ENCODE results near the gene OGDHL. TPM values are rescaled to one million over a fixed set of nuclear protein-coding genes. Genes with fewer than 3 reads are reported as not detected.
A peak's percentile ranks its signal among the peaks of the same experiment; 100 is the strongest.

Gene OGDHL
- total and polyA plus RNA-seq, 7 experiments from 2014 or later = not detected

GRCh38 chr10:49768329-49768728, 6.2 kb upstream of the OGDHL start:
- POLR2A ChIA-PET = no interaction called here
- no peak overlapping the region for H3K4me3 Mint-ChIP-seq
- CTCF ChIA-PET = no interaction called here
- H3K4me3 ChIP-seq (ENCODE audit: low read length) = no peak overlapping the region
- no peak for DNase-seq
- peaks cover 0 to 10% (median 0%) of the 10 kb centered on the region in 5 donors for H3K36me3 Mint-ChIP-seq
- peaks cover 0 to 8% (median 0%) of the 10 kb centered on the region in 7 donors for H3K4me1 Mint-ChIP-seq
- no peak overlapping the region for H3K27ac Mint-ChIP-seq
- no peaks in the 10 kb centered on the region for H3K4me1 ChIP-seq (ENCODE audit: control insufficient read depth in 2 of 2, insufficient read depth in 2 of 2, low read length in 2 of 2)
- H3K9me3 Mint-ChIP-seq = peaks cover 0 to 17% (median 11%) of the 10 kb centered on the region in 11 donors
- H3K27me3 Mint-ChIP-seq = peaks cover 47 to 66% (median 51%) of the 10 kb centered on the region in 5 donors
- intact Hi-C loops (cut with micrococcal nuclease) = no loop called here
- H3K27ac ChIP-seq (ENCODE audit: low read depth, low read length) = no peak overlapping the region
- no peaks in the 10 kb centered on the region for H3K36me3 ChIP-seq (ENCODE audit: control insufficient read depth in 2 of 3, insufficient read depth in 3 of 3, low read length in 3 of 3)
- no peak for ATAC-seq
- H3K27me3 ChIP-seq (ENCODE audit: control insufficient read depth in 2 of 2, insufficient read depth in 2 of 2, low read length in 2 of 2) = no peaks in the 10 kb centered on the region
- H3K9me3 ChIP-seq (ENCODE audit: control insufficient read depth in 2 of 3, low read length in 3 of 3) = peaks cover 0 to 8% (median 0%) of the 10 kb centered on the region in 3 experiments

DNA sequence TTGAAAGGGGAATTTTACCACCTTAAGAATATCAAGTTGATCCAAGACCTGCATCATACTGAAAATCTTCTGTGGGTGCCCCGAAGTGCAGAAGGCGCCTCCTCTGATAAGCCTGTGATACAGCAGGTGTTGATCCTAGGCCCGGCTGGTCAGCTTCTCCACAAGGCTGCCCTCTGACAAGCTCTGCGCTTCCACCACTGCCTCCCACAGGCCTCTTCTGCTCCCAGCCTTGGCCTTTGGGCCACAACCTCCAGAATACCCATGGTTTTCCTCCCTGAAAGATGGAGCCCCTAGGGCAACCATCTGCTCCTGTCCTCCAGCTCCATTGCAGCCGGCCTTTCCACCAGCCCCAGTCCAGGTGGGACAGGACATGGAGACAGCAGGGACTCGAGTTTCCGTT, 5.6 kb upstream of the OGDHL start:
- no peak overlapping the region for H3K27ac Mint-ChIP-seq
- DNase-seq (no peak), ATAC-seq (no peak)
- peaks cover 0 to 17% (median 11%) of the 10 kb centered on the region in 11 donors for H3K9me3 Mint-ChIP-seq
- Histone ChIP-seq H3K4me1 (ENCODE audit: control insufficient read depth in 2 of 2, insufficient read depth in 2 of 2, low read length in 2 of 2) (no peaks in the 10 kb centered on the region), H3K27ac (ENCODE audit: low read depth, low read length) (no peak overlapping the region), H3K4me3 (ENCODE audit: low read length) (no peak overlapping the region), H3K36me3 (ENCODE audit: control insufficient read depth in 2 of 3, insufficient read depth in 3 of 3, low read length in 3 of 3) (no peaks in the 10 kb centered on the region), H3K9me3 (ENCODE audit: control insufficient read depth in 2 of 3, low read length in 3 of 3) (peaks cover 0 to 8% (median 0%) of the 10 kb centered on the region in 3 experiments), H3K27me3 (ENCODE audit: control insufficient read depth in 2 of 2, insufficient read depth in 2 of 2, low read length in 2 of 2) (no peaks in the 10 kb centered on the region)
- H3K36me3 Mint-ChIP-seq = peaks cover 0 to 13% (median 0%) of the 10 kb centered on the region in 5 donors
- intact Hi-C loops (cut with micrococcal nuclease) = no loop called here
- H3K27me3 Mint-ChIP-seq = peaks cover 49 to 72% (median 56%) of the 10 kb centered on the region in 5 donors
- no peak overlapping the region for H3K4me3 Mint-ChIP-seq
- H3K4me1 Mint-ChIP-seq = peaks cover 0 to 12% (median 3%) of the 10 kb centered on the region in 7 donors
- POLR2A ChIA-PET = no interaction called here
- CTCF ChIA-PET = no interaction called here

GRCh38 chr10:49766484-49766883, 4.4 kb upstream of the OGDHL start:
- Histone ChIP-seq H3K27ac (ENCODE audit: low read depth, low read length) (no peak overlapping the region), H3K4me3 (ENCODE audit: low read length) (no peak overlapping the region), H3K9me3 (ENCODE audit: control insufficient read depth in 2 of 3, low read length in 3 of 3) (peaks cover 0 to 8% (median 0%) of the 10 kb centered on the region in 3 experiments), H3K36me3 (ENCODE audit: control insufficient read depth in 2 of 3, insufficient read depth in 3 of 3, low read length in 3 of 3) (no peaks in the 10 kb centered on the region), H3K27me3 (ENCODE audit: control insufficient read depth in 2 of 2, insufficient read depth in 2 of 2, low read length in 2 of 2) (no peaks in the 10 kb centered on the region), H3K4me1 (ENCODE audit: control insufficient read depth in 2 of 2, insufficient read depth in 2 of 2, low read length in 2 of 2) (no peaks in the 10 kb centered on the region)
- H3K9me3 Mint-ChIP-seq = peaks cover 0 to 17% (median 10%) of the 10 kb centered on the region in 11 donors
- intact Hi-C loops (cut with micrococcal nuclease) = no loop called here
- peaks cover 0 to 16% (median 7%) of the 10 kb centered on the region in 7 donors for H3K4me1 Mint-ChIP-seq
- POLR2A ChIA-PET = no interaction called here
- CTCF ChIA-PET = no interaction called here
- H3K27ac Mint-ChIP-seq = no peak overlapping the region
- H3K36me3 Mint-ChIP-seq = peaks cover 0 to 13% (median 0%) of the 10 kb centered on the region in 5 donors
- no peak overlapping the region for H3K4me3 Mint-ChIP-seq
- DNase-seq = no peak
- ATAC-seq = no peak
- H3K27me3 Mint-ChIP-seq = peaks cover 48 to 70% (median 53%) of the 10 kb centered on the region in 5 donors

GRCh38 chr10:49762566-49762877, 399 bp upstream of the OGDHL start:
- Histone ChIP-seq H3K9me3 (ENCODE audit: control insufficient read depth in 2 of 3, low read length in 3 of 3) (peaks cover 0 to 8% (median 0%) of the 10 kb centered on the region in 3 experiments), H3K36me3 (ENCODE audit: control insufficient read depth in 2 of 3, insufficient read depth in 3 of 3, low read length in 3 of 3) (no peaks in the 10 kb centered on the region), H3K4me3 (ENCODE audit: low read length) (no peak overlapping the region), H3K27me3 (ENCODE audit: control insufficient read depth in 2 of 2, insufficient read depth in 2 of 2, low read length in 2 of 2) (no peaks in the 10 kb centered on the region), H3K27ac (ENCODE audit: low read depth, low read length) (no peak overlapping the region), H3K4me1 (ENCODE audit: control insufficient read depth in 2 of 2, insufficient read depth in 2 of 2, low read length in 2 of 2) (no peaks in the 10 kb centered on the region)
- ChIA-PET CTCF (no interaction called here), POLR2A (no interaction called here)
- DNase-seq (no peak), ATAC-seq (no peak)
- Mint-ChIP-seq H3K4me1 (peaks cover 0 to 8% (median 7%) of the 10 kb centered on the region in 7 donors), H3K36me3 (peaks cover 0 to 13% (median 0%) of the 10 kb centered on the region in 5 donors), H3K9me3 (peaks cover 0 to 15% (median 8%) of the 10 kb centered on the region in 11 donors), H3K27me3 (peaks cover 31 to 81% (median 53%) of the 10 kb centered on the region in 5 donors), H3K4me3 (peak overlapping the region; percentile 40 to 71 (median 62)), H3K27ac (no peak overlapping the region)
- intact Hi-C loops (cut with micrococcal nuclease) = loop anchor here in 1 of 2 donors (1.0 to 5.0 kb wide), 2 partner anchors 155 to 170 kb away; no protein-coding TSS in a partner anchor

- H3K9me3 Mint-ChIP-seq = peaks cover 0 to 6% (median under 1%) of the 10 kb centered on the region in 11 donors
- DNase-seq = no peak
- no peak overlapping the region for H3K4me3 ChIP-seq (ENCODE audit: low read length)
These were observed 828 bp downstream of the OGDHL start for GRCh38 chr10:49761201-49761788.

DNA sequence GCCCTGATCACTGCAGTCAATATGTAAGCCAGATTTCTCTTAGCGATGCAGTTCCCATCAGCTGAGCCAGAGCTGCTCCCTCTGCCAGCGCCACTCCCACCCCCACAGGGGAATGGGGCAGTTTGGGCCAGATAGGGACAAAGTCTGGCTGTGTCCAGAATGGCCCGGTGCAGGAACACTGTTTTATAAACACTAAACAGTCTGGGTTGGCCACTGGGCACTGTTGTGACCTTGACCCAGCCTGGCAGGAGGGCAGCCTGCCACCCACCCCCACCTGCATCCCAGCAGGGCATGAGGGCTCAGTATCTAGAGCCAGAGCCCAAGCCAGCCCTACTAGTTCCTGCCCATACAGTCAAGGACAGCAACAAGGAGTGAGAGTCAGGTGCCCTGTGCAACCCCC, 1.3 kb downstream of the OGDHL start:
- H3K27ac Mint-ChIP-seq = no peak overlapping the region
- Histone ChIP-seq H3K27me3 (ENCODE audit: control insufficient read depth in 2 of 2, insufficient read depth in 2 of 2, low read length in 2 of 2) (no peaks in the 10 kb centered on the region), H3K9me3 (ENCODE audit: control insufficient read depth in 2 of 3, low read length in 3 of 3) (no peaks in the 10 kb centered on the region), H3K27ac (ENCODE audit: low read depth, low read length) (no peak overlapping the region), H3K4me1 (ENCODE audit: control insufficient read depth in 2 of 2, insufficient read depth in 2 of 2, low read length in 2 of 2) (no peaks in the 10 kb centered on the region), H3K36me3 (ENCODE audit: control insufficient read depth in 2 of 3, insufficient read depth in 3 of 3, low read length in 3 of 3) (no peaks in the 10 kb centered on the region), H3K4me3 (ENCODE audit: low read length) (no peak overlapping the region)
- peak overlapping the region in 6 of 10 donors; percentile 15 to 67 (median 38) for H3K4me3 Mint-ChIP-seq
- DNase-seq (no peak), ATAC-seq (no peak)
- POLR2A ChIA-PET = no interaction called here
- peaks cover 19 to 77% (median 42%) of the 10 kb centered on the region in 5 donors for H3K27me3 Mint-ChIP-seq
- CTCF ChIA-PET = no interaction called here
- intact Hi-C loops (cut with micrococcal nuclease) = loop anchor here in 1 of 2 donors (5.0 kb wide), 1 partner anchor 168 kb away; no protein-coding TSS in a partner anchor
- H3K36me3 Mint-ChIP-seq = peaks cover 0 to 4% (median 0%) of the 10 kb centered on the region in 5 donors
- peaks cover 0 to 6% (median 0%) of the 10 kb centered on the region in 11 donors for H3K9me3 Mint-ChIP-seq
- peaks cover 0 to 8% (median 7%) of the 10 kb centered on the region in 7 donors for H3K4me1 Mint-ChIP-seq

More at GRCh38 chr10:49761201-49761788, 828 bp downstream of the OGDHL start:
- peaks cover 0 to 1% (median 0%) of the 10 kb centered on the region in 3 experiments for H3K9me3 ChIP-seq (ENCODE audit: control insufficient read depth in 2 of 3, low read length in 3 of 3)
- peaks cover 0 to 8% (median 7%) of the 10 kb centered on the region in 7 donors for H3K4me1 Mint-ChIP-seq
- H3K27ac ChIP-seq (ENCODE audit: low read depth, low read length) = no peak overlapping the region
- peaks cover 21 to 75% (median 44%) of the 10 kb centered on the region in 5 donors for H3K27me3 Mint-ChIP-seq
- no peaks in the 10 kb centered on the region for H3K36me3 ChIP-seq (ENCODE audit: control insufficient read depth in 2 of 3, insufficient read depth in 3 of 3, low read length in 3 of 3)
- POLR2A ChIA-PET = no interaction called here
- CTCF ChIA-PET = no interaction called here
- H3K27me3 ChIP-seq (ENCODE audit: control insufficient read depth in 2 of 2, insufficient read depth in 2 of 2, low read length in 2 of 2) = no peaks in the 10 kb centered on the region
- peaks cover 0 to 5% (median 0%) of the 10 kb centered on the region in 5 donors for H3K36me3 Mint-ChIP-seq
- no peak for ATAC-seq
- H3K27ac Mint-ChIP-seq = no peak overlapping the region
- intact Hi-C loops (cut with micrococcal nuclease) = loop anchor here in 1 of 2 donors (5.0 kb wide), 1 partner anchor 169 kb away; no protein-coding TSS in a partner anchor
- H3K4me1 ChIP-seq (ENCODE audit: control insufficient read depth in 2 of 2, insufficient read depth in 2 of 2, low read length in 2 of 2) = no peaks in the 10 kb centered on the region
- H3K4me3 Mint-ChIP-seq = peak overlapping the region in 7 of 10 donors; percentile 15 to 67 (median 33)

All from naive thymus-derived CD4-positive, alpha-beta T cell (primary cell).